HG03520 (cell line): ENCODE results near the gene FGD3.
"Not testable (repeated sequence)": the region's sequence is repeated elsewhere in the genome, so short reads cannot be mapped to it uniquely, and the experiment has no call there.

ENCODE experiments used
- ATAC-seq: cut with Tn5 transposase; IDR thresholded peaks from one replicate; pipeline ENCODE4 v1.9.1; 2021; ENCODE audit warnings: mild to moderate bottlenecking, moderate library complexity; ENCODE audit not compliant: unreplicated experiment

Gene FGD3, protein sequence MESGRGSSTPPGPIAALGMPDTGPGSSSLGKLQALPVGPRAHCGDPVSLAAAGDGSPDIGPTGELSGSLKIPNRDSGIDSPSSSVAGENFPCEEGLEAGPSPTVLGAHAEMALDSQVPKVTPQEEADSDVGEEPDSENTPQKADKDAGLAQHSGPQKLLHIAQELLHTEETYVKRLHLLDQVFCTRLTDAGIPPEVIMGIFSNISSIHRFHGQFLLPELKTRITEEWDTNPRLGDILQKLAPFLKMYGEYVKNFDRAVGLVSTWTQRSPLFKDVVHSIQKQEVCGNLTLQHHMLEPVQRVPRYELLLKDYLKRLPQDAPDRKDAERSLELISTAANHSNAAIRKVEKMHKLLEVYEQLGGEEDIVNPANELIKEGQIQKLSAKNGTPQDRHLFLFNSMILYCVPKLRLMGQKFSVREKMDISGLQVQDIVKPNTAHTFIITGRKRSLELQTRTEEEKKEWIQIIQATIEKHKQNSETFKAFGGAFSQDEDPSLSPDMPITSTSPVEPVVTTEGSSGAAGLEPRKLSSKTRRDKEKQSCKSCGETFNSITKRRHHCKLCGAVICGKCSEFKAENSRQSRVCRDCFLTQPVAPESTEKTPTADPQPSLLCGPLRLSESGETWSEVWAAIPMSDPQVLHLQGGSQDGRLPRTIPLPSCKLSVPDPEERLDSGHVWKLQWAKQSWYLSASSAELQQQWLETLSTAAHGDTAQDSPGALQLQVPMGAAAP

DNA sequence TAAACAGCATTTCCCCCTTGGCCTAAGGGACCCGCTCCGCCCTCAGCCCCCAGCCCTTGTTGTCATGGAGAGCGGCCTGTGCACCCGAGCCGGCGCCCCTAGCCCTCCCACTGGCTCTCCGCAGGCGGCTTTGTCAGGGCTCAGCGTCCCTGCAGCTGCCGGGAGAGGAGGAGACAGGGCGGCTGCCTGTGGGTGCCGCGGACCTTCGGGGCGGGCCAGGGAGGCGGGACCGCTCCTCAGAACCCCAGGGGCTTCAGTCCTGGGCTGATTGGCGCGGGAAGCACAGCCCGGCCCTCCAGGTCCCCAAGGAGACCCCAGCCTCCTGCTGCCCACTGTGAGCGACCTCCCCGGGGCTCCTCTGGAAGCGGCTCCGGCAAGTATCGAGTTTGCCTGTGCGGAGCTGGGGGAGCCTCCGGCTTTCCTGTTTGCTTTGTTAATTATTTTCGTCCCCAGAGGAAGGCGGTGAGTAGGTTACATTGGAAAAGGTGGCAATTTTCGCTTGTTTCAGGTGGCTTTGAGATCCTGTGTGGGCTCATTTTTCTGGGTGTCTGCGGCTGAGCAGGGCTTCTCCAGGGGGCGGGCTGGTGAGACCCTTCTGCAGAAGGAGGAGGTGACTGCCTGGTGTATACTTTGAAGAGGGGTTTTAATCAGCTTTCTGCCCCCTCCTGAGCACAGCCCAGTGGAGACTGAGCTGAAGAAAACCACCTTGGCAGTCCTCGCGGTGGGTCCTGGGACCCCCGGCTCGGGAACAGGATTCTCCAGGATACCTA lies at the start of gene FGD3:
Gene FGD3, plus strand, starts transcription at position 256 of the 770 bp plus-strand sequence. CDS start 28,734 bp downstream, outside the sequence.
- no peak for ATAC-seq

DNA sequence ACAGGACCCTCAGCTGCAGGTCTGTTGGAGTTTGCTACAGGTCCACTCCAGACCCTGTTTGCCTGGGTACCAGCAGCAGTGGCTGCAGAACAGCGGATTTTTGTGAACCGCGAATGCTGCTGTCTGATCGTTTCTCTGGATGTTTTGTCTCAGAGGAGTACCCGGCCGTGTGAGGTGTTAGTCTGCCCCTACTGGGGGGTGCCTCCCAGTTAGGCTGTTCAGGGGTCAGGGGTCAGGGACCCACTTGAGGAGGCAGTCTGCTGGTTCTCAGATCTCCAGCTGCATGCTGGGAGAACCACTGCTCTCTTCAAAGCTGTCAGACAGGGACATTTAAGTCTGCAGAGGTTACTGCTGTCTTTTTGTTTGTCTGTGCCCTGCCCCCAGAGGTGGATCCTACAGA lies 42.2 kb upstream of the FGD3 start:
- not testable (repeated sequence) for ATAC-seq

DNA sequence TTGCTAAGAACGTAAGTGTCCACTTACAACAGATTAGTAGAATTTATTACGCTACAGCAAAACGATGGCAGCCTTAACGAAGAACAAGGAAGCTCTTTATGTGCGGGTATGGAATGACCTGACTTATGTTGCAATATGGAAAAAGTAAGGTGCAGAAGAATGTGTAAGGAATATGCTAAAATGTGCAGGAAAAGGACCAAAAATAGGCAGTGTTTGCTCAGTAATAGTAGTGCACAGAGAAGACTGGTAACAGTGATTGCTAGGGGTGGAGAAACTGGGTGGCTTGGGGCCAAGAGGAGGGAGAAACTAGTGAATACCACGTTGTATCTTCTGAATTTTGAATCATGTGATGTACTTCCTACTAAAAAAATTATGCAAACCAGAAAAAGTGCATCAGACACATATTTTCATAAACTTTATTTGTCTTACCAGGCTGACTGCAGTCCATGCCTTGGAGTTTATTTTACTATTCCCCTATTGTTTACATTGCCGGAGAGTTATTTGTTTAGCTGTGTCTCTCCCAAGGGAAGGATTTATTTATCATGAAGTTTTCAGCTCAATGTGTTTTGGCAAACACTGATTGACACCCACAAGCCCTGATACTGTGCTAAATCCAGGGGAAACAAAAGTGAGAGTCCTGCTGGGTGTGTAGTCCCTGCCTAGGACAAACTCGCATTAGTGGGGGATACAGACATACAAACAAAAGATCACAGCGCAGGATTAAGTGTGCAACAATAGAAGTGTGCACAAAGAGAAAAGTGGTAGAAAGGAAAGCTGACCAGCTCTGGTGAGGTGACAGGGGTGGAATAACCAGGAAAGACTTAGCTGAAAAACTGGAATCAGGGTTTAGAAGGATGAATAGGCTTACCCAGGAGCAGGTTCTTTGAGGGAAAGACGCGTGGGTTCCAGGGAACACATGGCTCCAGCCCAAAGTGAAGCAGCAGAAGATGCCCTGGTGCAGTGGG lies 35.5 kb upstream of the FGD3 start:
- ATAC-seq: no peak

DNA sequence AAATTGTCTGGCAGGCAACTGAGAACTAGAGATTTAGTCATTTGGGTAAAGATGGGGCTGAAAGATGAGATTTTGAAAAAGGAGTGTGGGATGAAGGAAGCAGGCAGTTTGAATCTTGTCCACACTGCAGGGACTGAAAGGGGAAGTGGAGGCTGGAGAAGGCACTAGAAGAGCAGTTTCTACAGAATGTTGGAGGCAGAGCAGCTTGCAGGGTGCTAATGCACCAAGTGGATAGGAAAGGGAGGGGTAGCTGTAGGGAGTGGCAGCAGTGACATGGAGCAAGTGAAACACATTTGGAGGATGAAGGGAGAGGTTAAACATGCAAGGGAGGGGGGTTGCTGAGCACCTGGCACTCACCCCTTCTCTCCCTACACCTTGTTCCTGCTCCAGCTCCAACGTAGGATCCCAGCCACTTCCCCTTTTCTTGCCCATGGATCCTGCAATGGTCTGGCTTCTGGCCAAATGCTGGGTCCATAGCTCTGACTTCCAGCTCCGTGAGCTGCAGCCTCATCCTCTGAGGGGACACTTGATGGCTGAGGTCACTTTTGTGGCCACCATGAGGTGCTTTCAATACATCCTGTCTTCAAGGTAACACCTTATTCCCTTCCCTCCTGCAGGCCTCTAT lies 30.0 kb upstream of the FGD3 start:
- ATAC-seq: no peak

DNA sequence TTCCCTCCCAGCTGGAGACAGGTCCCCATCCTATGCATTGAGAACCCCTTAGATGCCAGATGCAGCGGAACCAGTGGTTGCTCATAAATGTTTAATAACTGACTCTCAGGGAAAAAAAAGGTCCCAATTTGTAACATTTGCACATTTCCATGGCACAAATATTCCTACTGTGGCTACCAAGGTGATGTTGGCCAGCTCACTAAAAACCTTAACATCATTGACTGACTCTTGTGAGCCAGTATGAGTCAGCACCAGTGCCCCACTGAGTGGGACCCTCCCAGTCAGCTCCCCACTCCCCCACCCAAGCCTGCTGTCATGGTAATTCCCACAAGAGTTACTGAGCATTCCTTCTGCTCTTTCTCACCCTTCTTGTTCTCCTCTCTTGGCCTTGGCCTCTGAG lies 26.9 kb upstream of the FGD3 start:
- ATAC-seq: no peak

DNA sequence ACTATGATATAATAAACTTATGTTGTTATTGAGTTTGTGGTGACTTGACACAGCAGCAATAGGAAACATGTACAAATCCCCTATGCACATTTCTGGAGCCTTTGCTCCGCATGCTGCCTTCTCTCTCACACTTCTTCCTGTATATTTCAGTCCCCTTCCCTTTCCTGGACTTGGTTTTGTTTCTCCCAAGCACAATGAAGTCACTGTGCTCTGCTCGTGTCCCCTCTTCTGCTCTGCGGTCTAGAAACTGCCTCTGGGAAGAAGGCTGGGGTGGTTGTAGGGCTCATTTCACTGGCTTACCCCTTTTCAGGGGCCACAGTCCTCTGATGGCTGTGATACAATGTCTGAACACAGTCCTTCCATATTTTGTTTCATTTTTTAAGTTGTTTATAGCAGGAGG lies 15.7 kb upstream of the FGD3 start:
- ATAC-seq: no peak

DNA sequence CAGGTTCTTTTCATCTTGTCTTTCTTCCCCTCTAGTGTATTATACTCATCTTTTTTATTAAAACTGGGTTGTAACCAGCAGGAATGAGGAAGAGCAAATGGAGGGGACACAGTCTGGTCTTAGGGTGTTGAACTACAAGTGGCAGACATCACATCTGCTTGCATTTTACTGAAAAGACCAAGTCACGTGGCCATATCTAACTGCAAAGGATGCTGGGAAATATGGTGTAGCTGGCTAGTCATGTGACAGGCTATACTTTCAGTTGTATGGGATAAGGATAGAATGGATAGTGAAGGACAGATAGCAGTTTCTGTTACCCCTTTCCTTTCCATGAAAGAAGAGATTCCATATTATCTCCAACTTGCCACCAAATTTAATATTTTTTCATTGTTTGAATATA lies 13.0 kb upstream of the FGD3 start:
- ATAC-seq: no peak

DNA sequence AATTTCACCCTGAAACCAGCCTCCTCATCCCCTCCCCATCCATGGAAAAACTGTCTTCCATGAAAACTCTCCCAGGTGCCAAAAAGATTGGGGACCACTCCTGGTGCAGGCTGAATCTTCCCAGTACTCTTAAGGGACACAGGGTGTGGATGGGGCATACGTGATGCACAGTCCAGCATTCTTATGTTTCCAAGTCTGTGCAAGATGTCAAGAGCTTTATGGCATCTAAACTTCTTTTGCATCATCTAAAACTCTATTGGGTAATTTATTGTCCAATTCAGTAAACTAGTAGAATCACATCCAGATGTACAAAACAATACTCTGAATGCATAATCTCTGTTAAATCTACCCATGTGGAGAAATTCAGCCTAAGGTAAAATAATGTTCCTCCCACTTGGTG lies 9.3 kb upstream of the FGD3 start:
- ATAC-seq: no peak

DNA sequence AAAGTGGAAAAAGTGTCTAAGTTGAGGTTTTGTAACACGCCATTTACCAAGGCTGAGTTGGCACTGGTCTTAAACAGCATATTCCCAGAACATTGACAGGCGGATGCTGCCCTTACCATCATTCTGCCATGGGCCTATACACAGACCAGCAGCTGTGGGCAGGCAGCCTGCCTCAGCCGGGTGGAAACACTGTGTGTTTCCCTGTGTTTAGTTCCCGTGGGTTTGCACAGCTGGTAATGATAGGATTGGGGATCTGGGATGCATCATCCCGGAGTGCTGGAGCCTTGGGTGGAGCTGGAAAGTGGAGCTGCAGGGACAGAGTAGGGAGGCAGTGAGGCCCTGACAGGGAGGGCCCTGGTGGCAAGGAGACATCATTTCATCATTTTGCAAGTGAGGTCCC lies 5.5 kb upstream of the FGD3 start:
- ATAC-seq: no peak

DNA sequence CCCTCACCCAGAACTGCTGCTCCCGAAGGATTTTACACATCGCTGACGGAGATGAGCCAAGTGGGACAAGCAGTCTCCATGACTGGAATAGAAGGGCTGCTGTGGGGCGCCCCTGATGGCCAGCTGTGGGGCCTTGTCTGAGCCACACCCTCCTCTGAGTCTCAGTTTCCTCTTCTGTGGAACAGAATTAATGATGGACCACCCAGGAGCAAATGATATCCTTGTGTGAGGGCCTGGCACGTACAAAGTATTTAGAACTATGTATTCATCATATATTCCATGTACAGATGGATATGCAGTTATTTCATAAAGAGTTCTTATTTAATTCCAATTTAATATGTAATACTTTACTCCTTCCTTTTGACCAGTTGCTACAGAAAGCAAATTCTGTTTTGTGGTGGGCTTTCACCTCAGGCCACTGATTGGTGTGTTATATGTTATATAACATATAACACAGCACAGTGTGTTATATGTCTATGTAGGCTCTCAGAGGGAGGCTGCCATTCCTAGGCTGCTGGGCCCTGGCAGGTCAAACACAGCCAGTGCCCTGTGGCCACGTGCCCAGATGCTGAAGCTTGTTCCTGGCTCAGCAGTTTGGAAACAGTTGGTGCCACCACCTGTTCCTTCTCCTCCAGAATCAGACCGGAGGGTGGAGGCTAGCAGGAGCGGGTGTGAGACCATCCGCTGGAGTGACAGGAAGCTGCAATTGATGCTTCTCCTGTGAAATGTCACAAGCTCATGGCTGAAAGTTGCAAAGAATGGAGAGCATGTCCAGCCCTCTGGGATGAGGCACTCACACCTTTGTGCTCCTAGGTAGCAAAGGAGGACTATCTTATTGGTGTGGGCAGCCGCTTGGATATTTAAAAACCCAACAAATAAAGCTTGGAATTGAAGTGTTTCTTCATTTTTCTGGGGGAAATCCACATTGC lies 4.4 kb upstream of the FGD3 start:
- no peak for ATAC-seq

DNA sequence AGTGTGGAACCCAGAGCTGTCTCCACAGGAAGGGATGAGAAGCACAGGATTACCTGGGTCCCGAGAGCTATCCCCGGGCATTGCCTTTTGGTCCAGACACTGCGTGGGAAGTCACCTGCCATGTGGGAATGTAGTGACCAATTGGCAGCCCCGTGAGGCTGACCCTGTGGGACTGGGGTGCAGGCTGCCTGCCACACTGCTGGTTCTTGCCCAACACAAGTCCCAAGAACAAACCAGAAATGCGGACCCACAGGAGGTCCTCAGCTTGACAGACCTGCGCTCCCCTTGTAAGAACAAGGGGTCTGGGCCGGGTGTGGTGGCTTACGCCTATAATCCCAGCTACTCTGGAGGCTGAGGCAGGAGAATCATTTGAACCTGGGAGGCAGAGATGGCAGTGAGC lies 2.4 kb upstream of the FGD3 start:
- ATAC-seq: no peak

DNA sequence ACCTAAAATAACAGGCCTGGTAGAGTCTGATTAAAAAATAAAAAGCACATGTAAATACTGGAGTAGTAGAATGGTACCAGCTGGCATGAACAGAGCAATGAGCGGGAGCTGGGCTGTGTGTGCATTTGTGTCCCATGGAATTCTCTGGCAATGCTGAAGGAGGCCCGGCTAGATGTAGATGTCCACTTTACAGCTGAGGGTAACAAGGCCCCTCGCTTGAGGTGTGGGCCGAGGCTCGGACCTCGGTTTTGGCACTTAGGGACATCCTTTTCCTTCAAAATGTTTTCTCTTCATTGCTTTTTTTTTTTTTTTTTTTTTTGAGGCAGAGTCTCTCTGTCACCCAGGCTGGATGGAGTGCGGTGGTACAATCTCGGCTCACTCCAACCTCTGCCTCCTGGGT lies 1.5 kb upstream of the FGD3 start:
- ATAC-seq: no peak

DNA sequence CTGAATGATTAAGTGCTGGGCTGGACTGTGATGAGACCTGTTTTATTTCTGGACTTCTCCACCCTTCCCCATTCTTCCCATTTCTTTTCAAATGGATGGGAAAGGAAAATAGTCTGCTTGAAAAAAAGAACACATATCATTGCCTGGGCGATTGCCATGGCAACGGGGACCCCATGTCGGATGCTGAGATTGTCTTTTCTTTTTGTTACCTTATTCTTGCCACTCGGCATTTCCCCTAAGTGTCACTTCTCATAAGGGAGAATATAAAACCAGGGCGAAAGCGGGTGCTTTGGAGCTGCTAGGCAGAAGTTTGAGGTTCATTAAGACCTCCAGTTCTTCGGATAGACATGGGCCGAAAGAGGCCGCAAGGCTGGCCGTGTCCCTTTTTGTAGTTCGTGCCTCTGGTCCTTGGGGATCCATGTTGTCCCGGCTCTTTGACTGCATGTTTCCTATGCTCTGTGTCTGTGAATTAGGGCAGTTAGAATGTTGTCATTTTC lies 763 bp downstream of the FGD3 start:
- no peak for ATAC-seq

DNA sequence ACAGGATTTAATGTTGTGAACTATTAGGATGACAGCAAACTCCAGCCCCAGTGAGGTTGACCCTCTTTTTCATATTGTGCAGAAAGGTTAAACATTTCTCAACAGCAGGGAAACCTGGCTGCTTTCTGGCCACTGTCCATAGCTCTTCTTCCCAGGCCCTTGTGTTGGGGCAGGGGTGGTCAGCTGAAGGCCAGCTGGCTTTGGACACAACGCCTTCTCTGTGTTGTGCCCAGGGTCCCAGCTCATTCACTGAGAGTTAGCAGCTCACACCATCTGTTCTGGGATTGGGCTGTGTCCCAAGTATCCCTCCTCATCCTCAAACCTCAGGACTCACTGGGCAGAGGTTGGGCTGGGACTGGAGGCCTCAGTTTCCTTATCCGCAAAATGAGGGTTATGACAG lies 1.3 kb downstream of the FGD3 start:
- no peak for ATAC-seq

DNA sequence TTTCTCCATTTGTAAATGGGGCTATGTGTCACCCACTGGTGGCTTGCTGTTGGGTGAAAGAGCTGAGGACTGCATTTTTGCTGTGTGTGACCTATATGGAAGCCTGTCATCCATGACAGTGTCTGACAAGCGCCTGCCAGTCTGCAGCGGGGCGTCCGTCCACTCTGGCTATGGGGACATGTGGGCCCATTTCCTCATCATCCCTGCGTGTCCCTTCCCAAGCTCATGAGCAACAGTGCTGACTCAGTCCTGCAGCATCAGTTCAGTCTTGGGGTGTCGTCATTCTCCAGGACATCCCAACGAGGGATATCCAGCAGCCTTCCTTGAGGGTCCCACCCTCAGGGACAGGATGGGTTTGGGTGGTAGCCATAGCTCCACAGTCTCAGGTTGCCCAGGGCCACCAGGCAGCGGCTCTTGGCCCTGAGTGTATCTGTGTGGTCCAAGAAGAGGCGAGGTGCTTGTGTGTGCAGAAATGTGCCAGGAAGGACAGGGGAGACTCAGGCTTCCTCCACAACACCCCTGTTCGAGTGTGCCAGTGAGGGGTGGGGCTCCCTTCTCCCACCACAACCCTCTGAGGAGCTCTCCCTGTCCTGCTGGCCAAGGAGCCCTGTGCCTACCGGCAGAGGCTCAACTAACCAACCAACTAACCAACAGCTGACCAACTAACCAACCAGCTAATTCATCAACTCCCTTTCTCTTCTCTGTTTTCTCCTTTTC lies 2.1 kb downstream of the FGD3 start:
- ATAC-seq: no peak

DNA sequence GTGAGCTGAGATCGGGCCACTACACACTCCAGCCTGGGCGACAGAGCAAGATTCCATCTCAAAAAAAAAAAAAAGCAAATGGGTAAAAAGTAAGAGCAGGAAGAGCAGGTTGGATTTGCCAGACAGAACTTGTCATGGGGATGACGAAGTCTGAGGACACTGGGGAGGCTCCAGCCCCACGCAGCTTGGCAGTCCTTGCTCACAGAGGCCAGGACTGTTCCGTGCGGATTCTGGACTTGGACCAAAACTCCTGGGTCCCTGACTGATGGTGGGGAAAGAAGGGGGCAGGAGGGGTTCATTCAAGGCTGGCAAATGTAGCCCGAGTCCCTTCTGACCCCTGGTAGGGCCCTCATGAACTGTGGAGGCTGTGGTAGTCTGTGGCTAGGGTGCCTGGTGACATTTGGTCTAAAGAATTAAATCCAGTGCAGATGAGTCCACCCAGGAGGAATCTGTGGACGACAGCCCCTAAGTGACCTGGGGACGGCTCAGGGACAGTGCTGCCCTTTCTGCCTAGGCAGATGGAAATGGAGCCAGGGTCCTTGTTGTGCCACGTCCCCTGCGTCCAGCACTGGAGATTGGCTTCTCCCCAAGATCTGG lies 3.1 kb downstream of the FGD3 start:
- ATAC-seq: no peak

DNA sequence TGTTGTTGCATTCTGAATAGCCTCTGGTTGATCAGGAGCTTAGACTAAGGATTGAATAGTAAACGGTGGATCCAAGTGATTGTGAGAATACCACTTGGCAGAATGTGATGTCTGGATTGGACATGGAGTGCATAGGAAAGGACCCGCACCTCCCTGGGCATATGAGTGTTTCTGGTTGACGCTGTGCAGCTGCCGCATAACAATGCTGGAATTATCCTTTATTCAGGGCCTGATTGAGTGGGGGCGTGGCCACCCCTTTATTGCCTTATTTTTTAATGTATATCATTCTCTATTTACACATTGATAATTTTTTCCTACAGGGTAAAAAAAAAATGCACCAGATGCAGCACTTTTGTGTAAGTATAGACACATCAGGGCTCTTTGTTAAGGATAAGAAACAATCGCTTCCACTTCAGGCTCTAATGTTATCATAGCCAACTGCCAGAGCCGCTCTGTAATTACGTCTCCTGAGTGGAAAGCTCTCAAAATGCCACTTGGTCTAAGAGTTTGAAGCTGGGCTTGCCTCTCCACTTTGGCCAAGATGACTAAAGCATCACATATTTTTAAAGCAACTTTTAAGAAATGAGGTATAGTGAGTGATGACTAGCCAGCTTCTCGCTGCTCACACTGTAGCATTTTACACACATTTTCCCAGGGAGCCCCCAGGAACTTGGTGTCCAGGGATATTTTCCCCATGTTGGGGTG lies 5.7 kb downstream of the FGD3 start:
- no peak for ATAC-seq
